GM10266 (cell line): ENCODE measurements around the gene ASL.
"Not testable (repeated sequence)": the region's sequence is repeated elsewhere in the genome, so short reads cannot be mapped to it uniquely, and the experiment has no call there.

Experiments used
- DNase-seq: peaks from one replicate; pipeline ENCODE4 v3.0.0; 2012; ENCODE audit errors: extremely low spot score
- TF ChIP-seq, protein P1 (sequence below): IDR thresholded peaks from 2 replicates; pipeline ENCODE4 v1.5.1; 2012; ENCODE audit warnings: mild to moderate bottlenecking, low read depth; ENCODE audit not compliant: control insufficient read depth, insufficient read depth; ENCODE audit errors: missing control alignments

Gene ASL

DNA sequence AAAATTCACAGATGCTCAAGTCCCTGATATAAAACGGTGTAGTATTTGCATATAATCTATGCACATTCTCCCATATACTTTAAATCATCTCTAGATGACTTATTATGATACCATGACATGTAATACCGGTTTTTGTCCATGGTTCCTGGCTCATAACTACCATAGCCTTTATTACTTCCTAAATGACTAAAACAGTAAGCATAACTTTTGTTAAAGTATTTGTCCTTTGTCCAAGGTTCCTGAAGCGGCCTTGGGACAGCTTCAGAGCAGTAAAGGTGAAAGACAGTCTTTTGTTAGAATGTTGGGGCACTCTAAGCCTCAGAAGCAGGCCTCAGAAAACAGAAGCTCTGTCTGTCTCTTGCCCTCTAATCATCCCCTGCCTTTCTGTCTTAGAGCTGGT is 43.0 kb downstream of the ASL start:
- TF ChIP-seq, protein P1, sequence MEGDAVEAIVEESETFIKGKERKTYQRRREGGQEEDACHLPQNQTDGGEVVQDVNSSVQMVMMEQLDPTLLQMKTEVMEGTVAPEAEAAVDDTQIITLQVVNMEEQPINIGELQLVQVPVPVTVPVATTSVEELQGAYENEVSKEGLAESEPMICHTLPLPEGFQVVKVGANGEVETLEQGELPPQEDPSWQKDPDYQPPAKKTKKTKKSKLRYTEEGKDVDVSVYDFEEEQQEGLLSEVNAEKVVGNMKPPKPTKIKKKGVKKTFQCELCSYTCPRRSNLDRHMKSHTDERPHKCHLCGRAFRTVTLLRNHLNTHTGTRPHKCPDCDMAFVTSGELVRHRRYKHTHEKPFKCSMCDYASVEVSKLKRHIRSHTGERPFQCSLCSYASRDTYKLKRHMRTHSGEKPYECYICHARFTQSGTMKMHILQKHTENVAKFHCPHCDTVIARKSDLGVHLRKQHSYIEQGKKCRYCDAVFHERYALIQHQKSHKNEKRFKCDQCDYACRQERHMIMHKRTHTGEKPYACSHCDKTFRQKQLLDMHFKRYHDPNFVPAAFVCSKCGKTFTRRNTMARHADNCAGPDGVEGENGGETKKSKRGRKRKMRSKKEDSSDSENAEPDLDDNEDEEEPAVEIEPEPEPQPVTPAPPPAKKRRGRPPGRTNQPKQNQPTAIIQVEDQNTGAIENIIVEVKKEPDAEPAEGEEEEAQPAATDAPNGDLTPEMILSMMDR: no peak
- DNase-seq: no peak

DNA sequence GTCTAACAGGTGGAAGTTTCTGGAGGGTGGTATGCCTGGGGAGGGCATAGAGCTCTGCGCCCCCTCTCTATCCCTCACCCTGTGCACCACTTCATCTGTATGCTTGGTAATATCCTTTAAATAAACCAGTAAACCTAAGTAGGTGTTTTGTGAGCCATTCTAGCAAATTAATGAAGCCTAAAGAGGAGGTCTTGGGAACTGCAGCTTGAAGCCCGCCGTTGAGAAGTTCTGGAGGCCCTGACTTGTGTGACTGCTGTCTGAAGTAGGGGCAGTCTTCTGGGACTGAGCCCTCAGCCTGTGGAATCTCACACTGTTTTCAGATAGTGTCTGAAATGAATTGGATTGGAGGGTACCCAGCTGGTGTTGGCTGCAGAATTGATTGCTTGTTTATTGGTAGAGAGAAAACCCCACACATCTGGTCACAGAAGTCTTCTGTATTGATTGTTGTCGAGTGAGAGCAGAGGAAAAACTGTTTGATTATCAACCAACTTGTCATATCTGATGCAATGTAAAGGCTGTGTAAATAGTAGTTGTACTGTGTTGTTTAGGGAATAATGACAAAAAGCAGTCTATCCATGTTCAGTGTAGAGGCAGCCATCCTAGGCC is 43.7 kb downstream of the ASL start:
- no peak for DNase-seq
- TF ChIP-seq, protein P1: no peak

DNA sequence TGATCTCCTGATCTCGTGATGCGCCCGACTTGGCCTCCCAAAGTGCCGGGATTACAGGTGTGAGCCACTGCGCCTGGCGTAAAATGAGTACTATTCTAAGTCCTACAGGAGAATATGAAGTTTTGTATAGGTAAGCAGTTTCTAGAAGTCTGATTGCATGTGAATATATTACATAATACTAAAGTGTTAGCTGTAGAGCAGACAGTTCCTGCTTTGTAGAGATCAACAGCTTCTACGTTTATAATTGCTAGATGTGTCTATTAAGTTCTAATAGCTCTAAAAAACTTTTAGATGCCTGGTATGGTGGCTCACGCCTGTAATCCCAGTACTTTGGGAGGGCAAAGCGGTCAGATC is 47.5 kb downstream of the ASL start:
- no peak for DNase-seq
- TF ChIP-seq, protein P1: no peak

DNA sequence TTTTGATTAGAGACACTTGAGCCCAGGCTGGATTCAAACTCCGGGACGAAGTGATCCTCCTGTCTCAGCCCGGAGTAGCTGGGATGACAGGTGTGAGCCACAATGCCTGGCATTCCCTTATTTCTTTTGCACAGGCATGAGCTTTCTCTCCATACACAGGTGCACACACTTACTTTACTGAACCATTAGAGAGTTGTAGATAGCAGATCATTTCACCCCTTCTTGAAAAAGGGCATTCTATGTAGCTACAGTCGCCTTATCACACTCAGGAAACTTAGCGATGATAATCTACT is 48.9 kb downstream of the ASL start:
- DNase-seq: not testable (repeated sequence)

DNA sequence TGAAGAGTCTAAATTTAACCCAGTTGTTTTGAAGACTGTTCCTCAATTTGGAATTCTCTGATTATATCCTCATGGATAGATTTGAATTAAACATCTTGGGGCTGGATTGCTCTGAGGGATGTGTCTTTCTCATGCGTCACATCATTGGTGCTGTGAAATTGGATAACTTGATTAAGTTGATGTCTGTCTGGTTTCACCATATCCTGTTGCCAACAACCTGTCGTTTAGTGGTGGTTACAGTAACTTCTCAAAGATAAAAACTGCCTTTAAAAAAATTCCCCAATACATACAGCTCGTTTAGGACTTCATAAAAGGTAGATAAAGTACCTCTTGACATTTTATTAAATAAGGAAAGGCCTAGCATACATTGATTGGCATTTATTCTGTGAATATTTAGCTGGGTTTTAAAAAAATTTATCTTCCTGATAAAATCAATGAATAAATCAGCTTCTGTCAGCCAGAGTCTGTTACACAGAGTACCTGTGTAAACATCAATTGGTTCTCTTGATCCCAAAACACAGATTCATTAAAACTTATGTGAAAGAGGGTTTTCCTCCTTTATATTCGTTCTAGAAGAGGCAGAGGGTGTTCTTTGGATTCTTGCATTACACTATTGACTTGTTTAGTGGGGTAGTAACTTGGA is 49.6 kb downstream of the ASL start:
- TF ChIP-seq, protein P1: no peak
- no peak for DNase-seq

DNA sequence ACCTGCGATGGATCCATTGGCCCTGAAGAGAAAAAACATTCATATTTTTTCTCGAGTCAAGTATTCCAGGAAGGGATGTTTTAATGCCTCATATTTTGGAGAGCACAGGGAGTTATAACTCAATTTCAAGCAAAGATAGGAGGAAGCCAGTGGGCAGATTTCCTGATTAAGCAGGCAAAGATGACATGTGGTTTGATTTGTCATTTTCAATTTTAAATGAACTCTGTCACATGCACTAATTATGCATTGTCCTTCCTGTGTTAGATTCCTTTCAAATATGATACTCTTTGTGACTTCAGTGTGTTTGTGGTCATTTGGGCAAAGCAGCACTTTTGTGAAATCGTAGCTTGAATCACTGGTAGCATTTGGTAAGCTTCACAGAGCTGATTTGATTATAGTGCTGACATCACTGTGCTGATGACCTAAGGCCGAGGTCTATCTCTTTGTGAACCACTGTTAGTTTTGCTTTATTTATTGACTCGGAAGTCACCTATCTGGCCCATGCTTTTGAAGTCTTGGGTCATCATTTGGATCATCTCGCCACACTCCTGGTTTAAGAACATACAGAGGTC is 50.2 kb downstream of the ASL start:
- not testable (repeated sequence) for DNase-seq

DNA sequence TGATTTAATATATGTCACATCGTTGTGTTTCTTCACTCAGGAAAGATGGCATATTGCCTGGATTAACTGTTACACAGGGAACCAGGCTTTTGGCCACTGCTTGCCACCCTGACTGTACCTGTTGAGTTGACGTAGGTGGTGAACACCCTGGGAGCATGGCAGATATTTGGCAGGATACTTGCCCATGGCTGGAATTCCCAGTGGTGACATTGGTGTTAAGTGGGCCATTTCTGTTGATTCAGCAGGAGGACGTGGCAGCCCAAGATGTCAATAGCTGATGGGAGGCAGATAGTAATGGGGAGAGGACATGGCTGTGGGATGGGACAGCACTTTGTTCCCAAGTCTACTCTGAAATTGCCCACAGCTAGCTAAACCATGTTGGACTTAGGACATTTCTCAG is 51.6 kb downstream of the ASL start:
- DNase-seq: not testable (repeated sequence)

DNA sequence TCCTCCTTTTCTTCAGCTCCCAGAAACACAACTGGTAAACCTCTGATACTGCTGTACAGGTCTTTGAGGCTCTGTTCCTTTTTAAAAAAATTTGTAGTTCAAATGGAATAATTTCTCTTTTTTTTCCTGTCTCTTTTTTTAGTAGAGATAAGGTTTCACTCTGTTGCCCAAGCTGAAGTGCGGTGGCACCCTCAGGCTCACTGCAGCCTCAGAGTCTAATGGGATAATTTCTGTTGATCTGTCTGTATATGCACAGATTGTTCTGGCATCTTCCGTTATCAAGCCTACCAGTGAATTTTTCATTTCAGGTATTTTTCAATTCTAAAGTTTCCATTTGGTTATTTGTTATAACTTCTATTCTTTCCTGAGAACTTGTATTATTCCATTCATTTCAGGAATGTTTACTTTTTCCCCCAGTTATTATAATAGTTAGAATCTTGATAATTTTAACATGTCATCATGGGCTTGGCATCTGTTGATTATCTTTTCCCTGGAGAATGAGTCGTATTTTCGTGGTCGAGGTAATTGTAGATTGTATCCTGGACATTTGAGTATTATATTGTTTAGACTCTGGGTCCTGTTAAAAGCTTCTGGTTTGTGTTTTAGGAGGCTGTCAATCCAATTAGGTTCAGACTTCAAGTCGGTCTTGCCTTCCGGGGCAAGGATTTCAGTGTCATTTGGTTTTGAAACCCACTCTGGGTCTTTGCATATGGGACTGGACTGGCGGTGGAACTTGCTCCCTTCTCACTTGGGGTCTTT is 63.6 kb downstream of the ASL start:
- no peak for DNase-seq
- TF ChIP-seq, protein P1: no peak
